Esophagus squamous epithelium (tissue), 4 donors: Measurements from ENCODE around the gene IDH3A.

ENCODE experiments used
- POLR2A ChIP-seq, 4 donors: fragments of 450-650 bp; IDR thresholded peaks; one replicate each; pipeline ENCODE4 v1.6.1; 2017; ENCODE audit warnings: antibody characterized with exemption in 4 of 4, mild to moderate bottlenecking in 4 of 4, moderate library complexity in 3 of 4
- TF ChIP-seq, protein P1 (sequence below), 6 experiments: fragments of 450-650 bp in 4 of 6; fragments of 200-600 bp in 2 of 6; sonication (generic) in 2 of 6; IDR thresholded peaks; one replicate each; pipeline ENCODE4 v1.5.1; 2016 to 2019; ENCODE audit warnings: antibody characterized with exemption in 6 of 6, mild to moderate bottlenecking in 4 of 6, moderate library complexity in 4 of 6

DNA sequence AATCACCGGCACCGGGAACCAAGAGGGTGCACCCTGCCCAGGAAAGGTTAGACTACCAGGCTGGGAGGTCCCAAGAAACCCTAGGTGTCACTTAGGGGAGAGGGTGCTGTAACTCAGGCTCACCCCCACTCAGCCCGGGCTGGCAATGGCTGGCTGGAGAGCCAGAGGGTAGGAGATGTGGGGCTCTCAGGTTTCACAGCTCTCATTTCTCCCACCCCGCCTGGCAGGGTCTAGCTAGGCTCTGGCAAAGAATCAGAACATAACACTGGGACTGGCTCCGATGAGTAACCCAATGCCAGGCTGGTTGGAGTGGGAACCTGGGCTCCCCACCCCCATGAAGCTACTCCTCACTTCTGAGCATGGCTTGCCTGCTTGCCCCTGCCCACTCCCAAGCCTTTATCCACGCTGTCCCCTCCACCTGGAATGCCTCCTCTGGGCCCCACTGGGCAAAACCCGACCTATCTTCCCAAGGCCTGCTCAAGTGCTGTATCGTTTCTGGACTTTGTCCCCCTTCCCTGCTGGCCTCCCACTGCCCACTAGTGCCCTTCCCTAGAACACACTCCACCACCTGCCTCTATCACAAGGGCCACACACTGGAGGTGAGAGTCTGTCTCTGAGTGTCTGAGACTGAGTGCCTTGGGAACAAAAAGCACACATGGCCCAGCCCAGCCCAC, 19.9 kb upstream of the IDH3A start:
- TF ChIP-seq, protein P1, sequence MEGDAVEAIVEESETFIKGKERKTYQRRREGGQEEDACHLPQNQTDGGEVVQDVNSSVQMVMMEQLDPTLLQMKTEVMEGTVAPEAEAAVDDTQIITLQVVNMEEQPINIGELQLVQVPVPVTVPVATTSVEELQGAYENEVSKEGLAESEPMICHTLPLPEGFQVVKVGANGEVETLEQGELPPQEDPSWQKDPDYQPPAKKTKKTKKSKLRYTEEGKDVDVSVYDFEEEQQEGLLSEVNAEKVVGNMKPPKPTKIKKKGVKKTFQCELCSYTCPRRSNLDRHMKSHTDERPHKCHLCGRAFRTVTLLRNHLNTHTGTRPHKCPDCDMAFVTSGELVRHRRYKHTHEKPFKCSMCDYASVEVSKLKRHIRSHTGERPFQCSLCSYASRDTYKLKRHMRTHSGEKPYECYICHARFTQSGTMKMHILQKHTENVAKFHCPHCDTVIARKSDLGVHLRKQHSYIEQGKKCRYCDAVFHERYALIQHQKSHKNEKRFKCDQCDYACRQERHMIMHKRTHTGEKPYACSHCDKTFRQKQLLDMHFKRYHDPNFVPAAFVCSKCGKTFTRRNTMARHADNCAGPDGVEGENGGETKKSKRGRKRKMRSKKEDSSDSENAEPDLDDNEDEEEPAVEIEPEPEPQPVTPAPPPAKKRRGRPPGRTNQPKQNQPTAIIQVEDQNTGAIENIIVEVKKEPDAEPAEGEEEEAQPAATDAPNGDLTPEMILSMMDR (IDR thresholded peaks at IDR 0.05): no peak
- no peak for TF ChIP-seq POLR2A (IDR thresholded peaks at IDR 0.05)
